A549 treated with AZD2906 at 1 μM for 4 hours (cell line): ENCODE measurements around the gene TTLL4. TPM values are rescaled to one million over a fixed set of nuclear protein-coding genes. Genes with fewer than 3 reads are reported as not detected.

ENCODE experiments used
- total RNA-seq: library from RNA; stranded (reverse); fragments of 200-300 nt; extraction: Qiagen RNA extraction; gene quantifications from 5 replicates; pipeline ENCODE4 v1.2.3, GENCODE V29; 2022

The TTLL4 gene, protein sequence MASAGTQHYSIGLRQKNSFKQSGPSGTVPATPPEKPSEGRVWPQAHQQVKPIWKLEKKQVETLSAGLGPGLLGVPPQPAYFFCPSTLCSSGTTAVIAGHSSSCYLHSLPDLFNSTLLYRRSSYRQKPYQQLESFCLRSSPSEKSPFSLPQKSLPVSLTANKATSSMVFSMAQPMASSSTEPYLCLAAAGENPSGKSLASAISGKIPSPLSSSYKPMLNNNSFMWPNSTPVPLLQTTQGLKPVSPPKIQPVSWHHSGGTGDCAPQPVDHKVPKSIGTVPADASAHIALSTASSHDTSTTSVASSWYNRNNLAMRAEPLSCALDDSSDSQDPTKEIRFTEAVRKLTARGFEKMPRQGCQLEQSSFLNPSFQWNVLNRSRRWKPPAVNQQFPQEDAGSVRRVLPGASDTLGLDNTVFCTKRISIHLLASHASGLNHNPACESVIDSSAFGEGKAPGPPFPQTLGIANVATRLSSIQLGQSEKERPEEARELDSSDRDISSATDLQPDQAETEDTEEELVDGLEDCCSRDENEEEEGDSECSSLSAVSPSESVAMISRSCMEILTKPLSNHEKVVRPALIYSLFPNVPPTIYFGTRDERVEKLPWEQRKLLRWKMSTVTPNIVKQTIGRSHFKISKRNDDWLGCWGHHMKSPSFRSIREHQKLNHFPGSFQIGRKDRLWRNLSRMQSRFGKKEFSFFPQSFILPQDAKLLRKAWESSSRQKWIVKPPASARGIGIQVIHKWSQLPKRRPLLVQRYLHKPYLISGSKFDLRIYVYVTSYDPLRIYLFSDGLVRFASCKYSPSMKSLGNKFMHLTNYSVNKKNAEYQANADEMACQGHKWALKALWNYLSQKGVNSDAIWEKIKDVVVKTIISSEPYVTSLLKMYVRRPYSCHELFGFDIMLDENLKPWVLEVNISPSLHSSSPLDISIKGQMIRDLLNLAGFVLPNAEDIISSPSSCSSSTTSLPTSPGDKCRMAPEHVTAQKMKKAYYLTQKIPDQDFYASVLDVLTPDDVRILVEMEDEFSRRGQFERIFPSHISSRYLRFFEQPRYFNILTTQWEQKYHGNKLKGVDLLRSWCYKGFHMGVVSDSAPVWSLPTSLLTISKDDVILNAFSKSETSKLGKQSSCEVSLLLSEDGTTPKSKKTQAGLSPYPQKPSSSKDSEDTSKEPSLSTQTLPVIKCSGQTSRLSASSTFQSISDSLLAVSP
- total RNA-seq = 22.3 to 26.4 TPM (median 24.4 TPM) in 5 replicates

DNA sequence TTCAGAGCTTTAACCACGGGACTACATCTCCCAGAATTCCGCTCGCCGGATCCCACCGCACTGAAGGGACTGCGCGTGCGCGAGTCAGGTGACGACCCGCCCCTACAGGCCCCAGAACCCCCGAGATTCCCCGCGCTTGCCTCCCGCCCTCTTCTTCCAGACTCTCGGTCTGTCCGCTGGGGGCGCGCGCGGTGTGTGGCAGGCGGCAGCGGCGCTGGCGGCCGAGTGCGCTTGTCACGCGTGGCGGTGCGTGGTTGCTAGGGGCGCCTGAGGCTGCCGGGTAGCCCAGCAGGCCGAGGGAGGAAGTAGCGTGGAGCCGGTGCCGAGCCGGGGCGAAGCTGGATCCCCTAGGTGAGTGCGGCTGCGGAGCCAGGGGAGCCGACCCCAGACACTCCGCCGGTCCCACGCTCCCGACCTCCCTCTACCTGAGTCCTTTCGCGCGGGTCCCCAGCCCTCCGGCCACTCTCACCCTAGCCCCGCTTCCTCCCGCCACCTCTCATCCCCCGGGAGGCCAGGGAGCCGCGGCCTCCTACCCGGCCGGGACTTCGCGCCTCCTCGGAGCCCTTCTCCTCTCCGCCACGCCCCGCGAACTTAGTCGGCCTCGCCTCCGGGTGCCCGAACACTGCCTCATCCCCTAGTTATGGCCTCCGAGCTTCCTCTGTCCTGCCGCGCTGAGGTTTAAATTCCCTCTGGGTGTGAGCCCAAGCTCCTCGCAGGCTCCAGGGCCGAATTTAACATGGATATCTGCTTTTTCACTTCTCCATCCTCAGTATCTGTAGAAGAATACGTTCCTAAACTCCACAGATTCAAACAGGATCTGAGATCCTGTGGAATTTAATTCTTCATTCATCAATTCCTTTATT, at the start of gene TTLL4:
Gene TTLL4, plus strand, starts transcription at position 149 of the 863 bp plus-strand sequence. CDS start 26,842 bp downstream, outside the sequence.

DNA sequence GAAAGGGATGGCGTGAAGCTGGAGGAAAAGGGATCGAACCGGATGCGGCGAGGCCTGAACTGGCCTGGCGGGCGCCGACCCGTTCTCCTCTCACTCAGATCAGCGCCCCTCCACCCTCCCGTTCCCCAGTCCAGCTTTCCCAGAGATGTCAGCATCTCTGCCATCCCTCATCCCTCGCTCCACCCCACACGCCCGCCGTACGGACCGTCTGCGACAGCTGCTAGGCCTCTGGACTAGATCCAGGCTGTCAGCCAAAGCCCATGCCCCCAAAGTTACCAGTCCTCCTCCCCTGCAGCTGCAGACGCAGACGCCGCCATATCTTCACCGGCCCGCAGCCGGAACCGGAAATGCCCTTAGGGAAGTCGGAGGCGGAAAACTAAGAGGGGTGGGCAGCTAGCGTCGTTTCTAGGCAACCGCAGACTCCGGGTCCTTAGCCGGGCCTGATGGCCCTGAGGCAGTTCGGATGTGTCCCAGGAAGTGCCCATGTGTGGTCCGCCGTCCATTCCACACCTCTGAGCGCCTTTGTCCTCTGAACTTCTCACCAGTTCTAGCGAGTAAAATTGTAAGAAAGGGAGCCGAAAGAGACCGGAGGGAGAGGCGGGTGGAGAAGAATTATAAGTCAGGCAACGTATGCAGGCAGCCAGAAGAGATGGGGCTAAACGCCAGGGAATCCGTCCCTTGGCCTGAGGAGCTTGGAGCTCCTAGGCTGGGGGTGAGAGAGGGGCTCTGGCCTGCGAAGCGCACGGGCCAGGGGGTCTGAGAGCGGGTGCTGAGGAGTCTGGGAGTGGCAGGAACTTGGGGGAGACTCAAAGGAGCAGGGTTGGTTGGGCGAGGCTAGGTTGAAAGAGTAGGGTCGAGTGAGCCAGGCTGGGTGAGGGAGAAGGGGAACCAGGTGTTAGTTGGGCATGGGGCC, 38.7 kb upstream of the TTLL4 start, which contains the start of the genes RNF25 and STK36:
Gene RNF25, minus strand, starts transcription at position 349 of the 913 bp plus-strand sequence. Its CDS starts 32 bp downstream, at position 317.
Gene STK36, plus strand, starts transcription at position 433 of the 913 bp plus-strand sequence. CDS start 744 bp downstream, outside the sequence.

DNA sequence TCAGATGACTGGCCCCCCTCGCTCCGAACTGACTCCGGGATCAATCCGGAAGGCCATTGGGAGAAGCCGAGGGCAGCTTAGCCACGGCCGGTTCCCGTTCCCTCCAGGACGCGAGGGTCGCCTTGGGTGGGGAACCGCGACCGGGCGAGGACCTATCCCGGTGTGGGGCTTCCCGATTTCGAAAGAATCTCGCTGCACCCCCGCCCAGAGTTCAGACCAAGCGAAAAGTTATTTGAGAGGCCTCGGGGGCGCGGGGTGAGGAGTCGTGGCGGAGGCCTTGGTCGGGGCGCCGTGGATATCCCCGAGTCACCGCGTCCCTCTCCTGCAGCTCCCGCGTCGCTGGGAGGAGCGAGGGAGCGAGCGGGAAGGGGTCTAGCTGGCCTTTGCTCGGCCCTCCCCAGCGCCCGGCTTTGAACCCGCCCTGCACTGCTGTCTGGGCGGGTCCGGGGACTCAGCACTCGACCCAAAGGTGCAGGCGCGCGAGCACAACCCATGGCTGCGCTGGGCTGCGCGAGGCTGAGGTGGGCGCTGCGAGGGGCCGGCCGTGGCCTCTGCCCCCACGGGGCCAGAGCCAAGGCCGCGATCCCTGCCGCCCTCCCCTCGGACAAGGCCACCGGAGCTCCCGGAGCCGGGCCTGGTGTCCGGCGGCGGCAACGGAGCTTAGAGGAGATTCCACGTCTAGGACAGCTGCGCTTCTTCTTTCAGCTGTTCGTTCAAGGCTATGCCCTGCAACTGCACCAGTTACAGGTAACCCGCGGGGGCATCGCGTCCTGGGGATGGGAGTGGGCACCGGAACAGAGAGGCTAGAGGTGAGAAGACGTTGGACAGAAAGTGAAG, 71.3 kb downstream of the TTLL4 start, which contains the start of gene CYP27A1:
Gene CYP27A1, plus strand, starts transcription at position 457 of the 837 bp plus-strand sequence. Its CDS starts 36 bp downstream, at position 493.

Other genes with a start within 250 kb of the TTLL4 start
- 4.1 to 5.6 TPM (median 4.6 TPM) in 5 replicates for gene USP37, start 142.5 kb upstream of the TTLL4 start, total RNA-seq
- gene CNOT9, start 142.0 kb upstream of the TTLL4 start, total RNA-seq = 35.9 to 41.6 TPM (median 40.6 TPM) in 5 replicates
- 0.22 to 0.80 TPM (median 0.38 TPM) in 5 replicates for gene PLCD4, start 102.9 kb upstream of the TTLL4 start, total RNA-seq
- 14.8 to 19.4 TPM (median 16.4 TPM) in 5 replicates for gene ZNF142, start 51.2 kb upstream of the TTLL4 start, total RNA-seq
- gene BCS1L, start 51.2 kb upstream of the TTLL4 start, total RNA-seq = 42.2 to 52.1 TPM (median 47.6 TPM) in 5 replicates
- 41.8 to 51.5 TPM (median 48.1 TPM) in 5 replicates for gene RNF25, start 38.8 kb upstream of the TTLL4 start, total RNA-seq
- 8.1 to 11.4 TPM (median 10.3 TPM) in 5 replicates for gene STK36, start 38.7 kb upstream of the TTLL4 start, total RNA-seq
- gene CYP27A1, start 71.3 kb downstream of the TTLL4 start, total RNA-seq = 0.09 to 0.18 TPM (median 0.11 TPM) in 5 replicates
- gene PRKAG3, start 121.0 kb downstream of the TTLL4 start, total RNA-seq = not detected in 5 replicates
- 0.17 to 0.27 TPM (median 0.25 TPM) in 5 replicates for gene WNT6, start 149.0 kb downstream of the TTLL4 start, total RNA-seq
- 0.06 to 0.11 TPM (median 0.09 TPM) in 4 of 5 replicates, not detected in the other for gene WNT10A, start 170.0 kb downstream of the TTLL4 start, total RNA-seq
- gene CDK5R2, start 248.8 kb downstream of the TTLL4 start, total RNA-seq = 4.6 to 8.8 TPM (median 7.0 TPM) in 5 replicates